ENCODE data around the gene CNOT3.

- TF ChIP-seq CTCF (IDR thresholded peaks at IDR 0.05) = no peak
- TF ChIP-seq POLR2A (IDR thresholded peaks at IDR 0.05) = no peak
Measured at GRCh38 chr19:54191811-54192453, 54.4 kb downstream of the CNOT3 start.

Data from adrenal gland (tissue), 5 donors.